Measurements from ENCODE around the gene ZNF202.
"Not testable (repeated sequence)": the region's sequence is repeated elsewhere in the genome, so short reads cannot be mapped to it uniquely, and the experiment has no call there.

Gene ZNF202

DNA sequence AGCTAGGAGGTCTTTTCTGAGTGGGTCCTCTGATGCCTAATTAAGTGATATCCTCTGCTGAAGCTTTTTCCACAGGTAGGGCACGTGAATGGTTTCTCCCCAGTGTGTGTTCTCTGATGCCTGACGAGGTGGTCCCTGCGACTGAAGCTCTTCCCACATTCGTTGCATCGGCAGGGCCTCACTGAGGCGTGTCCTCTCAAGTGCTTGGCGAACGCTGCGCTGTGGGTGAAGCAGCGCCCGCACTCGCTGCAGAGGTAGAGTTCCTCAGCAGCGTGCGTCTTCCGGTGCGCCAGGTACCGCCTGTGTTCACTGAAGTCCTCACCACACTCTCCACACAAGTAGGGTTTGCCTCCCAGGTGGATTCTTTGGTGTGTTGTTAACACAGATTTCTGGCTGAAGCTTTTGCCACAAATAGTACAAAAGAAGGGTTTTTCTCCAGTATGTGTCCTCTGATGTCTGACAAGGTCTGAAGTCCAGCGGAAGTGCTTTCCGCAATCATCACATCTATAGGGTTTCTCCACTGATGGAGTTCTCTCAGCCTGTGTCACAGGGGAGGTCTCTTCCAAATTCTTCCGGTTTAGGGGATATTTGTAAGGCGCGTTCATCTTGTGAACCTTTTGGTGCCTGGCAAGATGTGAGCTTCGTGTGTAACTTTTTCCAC lies 15.3 kb downstream of the ZNF202 start:
- TF ChIP-seq, protein P1, sequence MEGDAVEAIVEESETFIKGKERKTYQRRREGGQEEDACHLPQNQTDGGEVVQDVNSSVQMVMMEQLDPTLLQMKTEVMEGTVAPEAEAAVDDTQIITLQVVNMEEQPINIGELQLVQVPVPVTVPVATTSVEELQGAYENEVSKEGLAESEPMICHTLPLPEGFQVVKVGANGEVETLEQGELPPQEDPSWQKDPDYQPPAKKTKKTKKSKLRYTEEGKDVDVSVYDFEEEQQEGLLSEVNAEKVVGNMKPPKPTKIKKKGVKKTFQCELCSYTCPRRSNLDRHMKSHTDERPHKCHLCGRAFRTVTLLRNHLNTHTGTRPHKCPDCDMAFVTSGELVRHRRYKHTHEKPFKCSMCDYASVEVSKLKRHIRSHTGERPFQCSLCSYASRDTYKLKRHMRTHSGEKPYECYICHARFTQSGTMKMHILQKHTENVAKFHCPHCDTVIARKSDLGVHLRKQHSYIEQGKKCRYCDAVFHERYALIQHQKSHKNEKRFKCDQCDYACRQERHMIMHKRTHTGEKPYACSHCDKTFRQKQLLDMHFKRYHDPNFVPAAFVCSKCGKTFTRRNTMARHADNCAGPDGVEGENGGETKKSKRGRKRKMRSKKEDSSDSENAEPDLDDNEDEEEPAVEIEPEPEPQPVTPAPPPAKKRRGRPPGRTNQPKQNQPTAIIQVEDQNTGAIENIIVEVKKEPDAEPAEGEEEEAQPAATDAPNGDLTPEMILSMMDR (IDR thresholded peaks at IDR 0.05; ENCODE audit: control extremely low read depth, extremely low read depth, low read depth, missing control alignments) = no peak
- DNase-seq (ENCODE audit: extremely low spot score) = no peak
- ChIA-PET CTCF (interaction anchor here (4.0 to 5.9 kb wide), 2 partner anchors 15 to 19 kb away, joined by 17 to 18 read pairs; no protein-coding TSS in a partner anchor), POLR2A (no interaction called here)

GRCh38 chr11:123719452-123719851 lies 22.0 kb downstream of the ZNF202 start:
- no peak for DNase-seq (ENCODE audit: extremely low spot score)
- TF ChIP-seq, protein P1 (IDR thresholded peaks at IDR 0.05; ENCODE audit: control extremely low read depth, extremely low read depth, low read depth, missing control alignments) = no peak
- ChIA-PET CTCF (interaction anchor here (0.7 to 4.8 kb wide), 9 partner anchors 8 to 232 kb away, joined by 3 to 40 read pairs (median 4); no protein-coding TSS in a partner anchor), POLR2A (no interaction called here)

GRCh38 chr11:123718469-123718868 lies 23.0 kb downstream of the ZNF202 start:
- TF ChIP-seq, protein P1 (IDR thresholded peaks at IDR 0.05; ENCODE audit: control extremely low read depth, extremely low read depth, low read depth, missing control alignments) = no peak
- no peak for DNase-seq (ENCODE audit: extremely low spot score)
- POLR2A ChIA-PET = no interaction called here
- CTCF ChIA-PET = interaction anchor here (0.8 to 4.8 kb wide), 4 partner anchors 12 to 231 kb away, joined by 3 to 40 read pairs (median 4); no protein-coding TSS in a partner anchor

GRCh38 chr11:123718063-123718462 lies 23.4 kb downstream of the ZNF202 start:
- DNase-seq (ENCODE audit: extremely low spot score) = no peak
- ChIA-PET CTCF (interaction anchor here (2.4 to 4.8 kb wide), 2 partner anchors 11 to 16 kb away, joined by 7 to 40 read pairs; no protein-coding TSS in a partner anchor), POLR2A (no interaction called here)
- TF ChIP-seq, protein P1 (IDR thresholded peaks at IDR 0.05; ENCODE audit: control extremely low read depth, extremely low read depth, low read depth, missing control alignments) = no peak

DNA sequence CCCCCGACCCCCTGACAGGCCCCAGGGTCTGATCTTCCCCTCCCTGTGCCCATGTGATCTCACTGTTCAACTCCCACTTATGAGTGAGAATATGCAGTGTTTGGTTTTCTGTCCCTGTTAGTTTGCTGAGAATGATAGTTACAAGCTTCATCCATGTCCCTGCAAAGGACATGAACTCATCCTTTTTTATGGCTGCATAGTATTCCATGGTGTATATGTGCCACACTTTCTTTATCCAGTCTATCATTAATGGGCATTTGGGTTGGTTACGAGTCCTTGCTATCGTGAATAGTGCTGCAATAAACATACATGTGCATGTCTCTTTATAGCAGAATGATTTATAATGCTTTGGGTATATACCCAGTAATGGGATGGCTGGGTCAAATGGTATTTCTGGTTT lies 28.8 kb downstream of the ZNF202 start:
- DNase-seq (ENCODE audit: extremely low spot score); POLR2A ChIA-PET: not testable (repeated sequence)
- CTCF ChIA-PET = interaction anchor here (1.1 to 10.1 kb wide), 4 partner anchors 16 to 74 kb away, joined by 3 to 250 read pairs (median 20); no protein-coding TSS in a partner anchor

- ChIA-PET POLR2A (no interaction called here), CTCF (interaction anchor here (0.6 to 10.1 kb wide), 38 partner anchors 7 to 1055 kb away, joined by 3 to 250 read pairs (median 6); partner anchors contain the start of gene SCN3B)
- TF ChIP-seq, protein P1 (IDR thresholded peaks at IDR 0.05; ENCODE audit: control extremely low read depth, extremely low read depth, low read depth, missing control alignments) = peak; percentile 81
- DNase-seq (ENCODE audit: extremely low spot score) = peak; percentile 57
Measured at GRCh38 chr11:123707606-123708205, 33.8 kb downstream of the ZNF202 start.

DNA sequence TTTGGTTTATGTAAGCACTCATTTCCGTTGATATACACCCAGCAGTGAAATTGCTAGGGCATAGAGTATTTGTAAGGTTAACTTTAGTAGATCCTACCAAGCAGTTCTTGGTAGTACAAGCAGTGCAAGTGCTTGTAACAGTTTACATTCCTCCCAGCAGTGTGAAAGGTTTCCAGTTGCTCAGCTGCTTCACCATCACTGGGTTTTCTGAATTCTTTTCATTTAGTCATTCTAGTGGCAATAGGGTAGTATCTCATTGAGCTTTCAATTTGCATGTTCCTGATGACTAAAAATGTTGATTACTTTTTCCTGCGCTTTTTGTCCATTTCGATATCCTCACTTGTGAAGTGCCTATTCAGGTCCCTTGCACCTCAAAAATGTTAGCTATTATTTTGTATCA lies 34.3 kb downstream of the ZNF202 start:
- TF ChIP-seq, protein P1 (IDR thresholded peaks at IDR 0.05; ENCODE audit: control extremely low read depth, extremely low read depth, low read depth, missing control alignments) = no peak
- no peak for DNase-seq (ENCODE audit: extremely low spot score)
- CTCF ChIA-PET = interaction anchor here (0.6 to 10.1 kb wide), 34 partner anchors 8 to 1219 kb away, joined by 3 to 250 read pairs (median 6); partner anchors contain the start of gene SCN3B
- POLR2A ChIA-PET = no interaction called here
